ENCODE results near the gene RAD17. TPM values are rescaled to one million over a fixed set of nuclear protein-coding genes. Genes with fewer than 3 reads are reported as not detected.

Gene RAD17
- polyA plus RNA-seq, 1 donor from 2014 or later: 51.8 TPM

DNA sequence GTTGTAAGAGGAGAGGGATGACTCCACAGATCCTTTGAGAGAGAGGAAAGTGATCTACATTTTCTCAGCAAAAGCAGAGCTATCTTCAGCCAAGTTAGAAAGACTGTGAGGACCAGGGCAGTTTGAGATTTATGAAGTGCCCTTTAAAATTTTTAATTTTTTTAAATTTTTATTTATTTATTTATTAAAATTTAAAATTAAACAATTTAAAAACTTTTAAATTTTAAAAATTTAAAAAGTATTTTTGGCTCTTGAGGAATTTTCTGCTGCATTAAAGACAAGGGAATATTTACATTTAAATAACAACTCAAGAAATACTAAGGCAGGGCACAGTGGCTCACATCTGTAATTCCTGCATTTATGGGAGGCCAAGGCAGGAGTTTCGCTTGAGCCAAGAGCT is 92.6 kb downstream of the RAD17 start:
- H3K9ac ChIP-seq (ENCODE audit: low read length): no peak overlapping the region
- no peaks in the 10 kb centered on the region for H3K36me3 ChIP-seq (ENCODE audit: insufficient read depth, low read length)
- no peaks in the 10 kb centered on the region for H3K9me2 ChIP-seq (ENCODE audit: insufficient read depth, low read length)
- no peak overlapping the region for H3K4me3 ChIP-seq (ENCODE audit: low read length)
- H3K79me2 ChIP-seq (replicated peaks; ENCODE audit: insufficient read depth, low read length): no peaks in the 10 kb centered on the region
- H3F3A ChIP-seq (ENCODE audit: insufficient read depth, low read length, poor library complexity, severe bottlenecking): no peaks in the 10 kb centered on the region
- H3K9me3 ChIP-seq (ENCODE audit: low read length): no peaks in the 10 kb centered on the region
- H3K27me3 ChIP-seq (ENCODE audit: insufficient read depth, low read depth, low read length): no peaks in the 10 kb centered on the region
- no peak overlapping the region for H3K4me2 ChIP-seq (ENCODE audit: low read length)
- no peaks in the 10 kb centered on the region for H4K20me1 ChIP-seq (ENCODE audit: insufficient read depth)
- no peak overlapping the region for H2AFZ ChIP-seq (ENCODE audit: low read depth, low read length)
- H3K27ac ChIP-seq (ENCODE audit: low read length): no peak overlapping the region
- TF ChIP-seq, protein P1, sequence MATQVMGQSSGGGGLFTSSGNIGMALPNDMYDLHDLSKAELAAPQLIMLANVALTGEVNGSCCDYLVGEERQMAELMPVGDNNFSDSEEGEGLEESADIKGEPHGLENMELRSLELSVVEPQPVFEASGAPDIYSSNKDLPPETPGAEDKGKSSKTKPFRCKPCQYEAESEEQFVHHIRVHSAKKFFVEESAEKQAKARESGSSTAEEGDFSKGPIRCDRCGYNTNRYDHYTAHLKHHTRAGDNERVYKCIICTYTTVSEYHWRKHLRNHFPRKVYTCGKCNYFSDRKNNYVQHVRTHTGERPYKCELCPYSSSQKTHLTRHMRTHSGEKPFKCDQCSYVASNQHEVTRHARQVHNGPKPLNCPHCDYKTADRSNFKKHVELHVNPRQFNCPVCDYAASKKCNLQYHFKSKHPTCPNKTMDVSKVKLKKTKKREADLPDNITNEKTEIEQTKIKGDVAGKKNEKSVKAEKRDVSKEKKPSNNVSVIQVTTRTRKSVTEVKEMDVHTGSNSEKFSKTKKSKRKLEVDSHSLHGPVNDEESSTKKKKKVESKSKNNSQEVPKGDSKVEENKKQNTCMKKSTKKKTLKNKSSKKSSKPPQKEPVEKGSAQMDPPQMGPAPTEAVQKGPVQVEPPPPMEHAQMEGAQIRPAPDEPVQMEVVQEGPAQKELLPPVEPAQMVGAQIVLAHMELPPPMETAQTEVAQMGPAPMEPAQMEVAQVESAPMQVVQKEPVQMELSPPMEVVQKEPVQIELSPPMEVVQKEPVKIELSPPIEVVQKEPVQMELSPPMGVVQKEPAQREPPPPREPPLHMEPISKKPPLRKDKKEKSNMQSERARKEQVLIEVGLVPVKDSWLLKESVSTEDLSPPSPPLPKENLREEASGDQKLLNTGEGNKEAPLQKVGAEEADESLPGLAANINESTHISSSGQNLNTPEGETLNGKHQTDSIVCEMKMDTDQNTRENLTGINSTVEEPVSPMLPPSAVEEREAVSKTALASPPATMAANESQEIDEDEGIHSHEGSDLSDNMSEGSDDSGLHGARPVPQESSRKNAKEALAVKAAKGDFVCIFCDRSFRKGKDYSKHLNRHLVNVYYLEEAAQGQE (IDR thresholded peaks at IDR 0.05; ENCODE audit: borderline replicate concordance): no peak
- TF ChIP-seq RAD21 (conservative IDR thresholded peaks at IDR 0.05): no peak
- no peak for TF ChIP-seq POLR2AphosphoS5 (IDR thresholded peaks at IDR 0.05)
- TF ChIP-seq EP300 (conservative IDR thresholded peaks at IDR 0.05; ENCODE audit: poor library complexity, severe bottlenecking): no peak

Other genes starting within 250 kb of the RAD17 start
- gene CCNB1, start 202.7 kb upstream of the RAD17 start, polyA plus RNA-seq: 13.0 and 20.3 TPM in 2 replicates
- 9.7 and 14.6 TPM in 2 replicates for gene CENPH, start 180.2 kb upstream of the RAD17 start, polyA plus RNA-seq
- 44.2 and 101 TPM in 2 replicates for gene CDK7, start 134.9 kb upstream of the RAD17 start, polyA plus RNA-seq
- 0.38 and 1.6 TPM in 2 replicates for gene CCDC125, start 37.0 kb upstream of the RAD17 start, polyA plus RNA-seq
- 91.0 and 93.5 TPM in 2 replicates for gene AK6, start 298 bp upstream of the RAD17 start, polyA plus RNA-seq
- gene TAF9, start 298 bp upstream of the RAD17 start, polyA plus RNA-seq: 197 and 201 TPM in 2 replicates
- 0.56 TPM in 1 of 2 replicates, not detected in the other for gene MARVELD2, start 45.3 kb downstream of the RAD17 start, polyA plus RNA-seq
- gene OCLN, start 123.0 kb downstream of the RAD17 start, polyA plus RNA-seq: 6.5 and 7.5 TPM in 2 replicates
- gene GTF2H2C, start 190.4 kb downstream of the RAD17 start, polyA plus RNA-seq: 20.5 and 22.7 TPM in 2 replicates

Measured in neural cell (in vitro differentiated cells).